ENCODE data around the gene KIAA1210.

DNA sequence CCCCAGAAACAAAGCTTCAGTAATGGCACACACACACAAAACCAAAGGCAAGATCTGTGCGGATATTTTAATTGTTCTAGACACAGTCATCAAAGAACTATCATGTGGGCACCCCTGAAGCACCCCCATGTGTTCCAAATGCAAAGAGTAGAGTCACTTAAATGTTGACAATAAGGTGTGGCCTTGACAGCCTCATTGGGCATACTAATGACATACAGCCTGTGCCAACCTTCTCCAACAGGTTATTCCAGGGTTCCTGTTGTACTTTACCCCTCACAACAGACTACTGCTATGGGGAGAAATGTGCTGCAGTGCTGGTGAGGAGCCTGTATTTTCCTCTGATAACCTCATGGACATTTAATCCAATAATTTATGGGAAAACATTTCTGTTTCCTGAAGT is 84.6 kb downstream of the KIAA1210 start:
- TF ChIP-seq, protein P1, sequence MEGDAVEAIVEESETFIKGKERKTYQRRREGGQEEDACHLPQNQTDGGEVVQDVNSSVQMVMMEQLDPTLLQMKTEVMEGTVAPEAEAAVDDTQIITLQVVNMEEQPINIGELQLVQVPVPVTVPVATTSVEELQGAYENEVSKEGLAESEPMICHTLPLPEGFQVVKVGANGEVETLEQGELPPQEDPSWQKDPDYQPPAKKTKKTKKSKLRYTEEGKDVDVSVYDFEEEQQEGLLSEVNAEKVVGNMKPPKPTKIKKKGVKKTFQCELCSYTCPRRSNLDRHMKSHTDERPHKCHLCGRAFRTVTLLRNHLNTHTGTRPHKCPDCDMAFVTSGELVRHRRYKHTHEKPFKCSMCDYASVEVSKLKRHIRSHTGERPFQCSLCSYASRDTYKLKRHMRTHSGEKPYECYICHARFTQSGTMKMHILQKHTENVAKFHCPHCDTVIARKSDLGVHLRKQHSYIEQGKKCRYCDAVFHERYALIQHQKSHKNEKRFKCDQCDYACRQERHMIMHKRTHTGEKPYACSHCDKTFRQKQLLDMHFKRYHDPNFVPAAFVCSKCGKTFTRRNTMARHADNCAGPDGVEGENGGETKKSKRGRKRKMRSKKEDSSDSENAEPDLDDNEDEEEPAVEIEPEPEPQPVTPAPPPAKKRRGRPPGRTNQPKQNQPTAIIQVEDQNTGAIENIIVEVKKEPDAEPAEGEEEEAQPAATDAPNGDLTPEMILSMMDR (conservative IDR thresholded peaks at IDR 0.05), result no peak
- TF ChIP-seq EZH2 (IDR thresholded peaks at IDR 0.05; ENCODE audit: low read depth), result no peak

Data from PC-9 (cell line).